GM19397 (cell line): ENCODE measurements around the gene FBL.
"Not testable (repeated sequence)": the region's sequence is repeated elsewhere in the genome, so short reads cannot be mapped to it uniquely, and the experiment has no call there.

Experiments used
- ATAC-seq: cut with Tn5 transposase; IDR thresholded peaks from one replicate; pipeline ENCODE4 v1.9.1; 2021; ENCODE audit warnings: mild to moderate bottlenecking, moderate library complexity; ENCODE audit not compliant: unreplicated experiment

FBL gene

GRCh38 chr19:39877488-39877887 lies 31.3 kb upstream of the FBL start:
- not testable (repeated sequence) for ATAC-seq

GRCh38 chr19:39876486-39876885 lies 30.3 kb upstream of the FBL start:
- ATAC-seq, result not testable (repeated sequence)

GRCh38 chr19:39875401-39875864 lies 29.3 kb upstream of the FBL start:
- not testable (repeated sequence) for ATAC-seq

GRCh38 chr19:39874404-39874803 lies 28.2 kb upstream of the FBL start:
- no peak for ATAC-seq

GRCh38 chr19:39873385-39873784 lies 27.2 kb upstream of the FBL start:
- no peak for ATAC-seq

- no peak for ATAC-seq
These were observed 26.0 kb upstream of the FBL start for GRCh38 chr19:39871886-39872866.

- no peak for ATAC-seq
These were observed 25.2 kb upstream of the FBL start for GRCh38 chr19:39871362-39871761.

- ATAC-seq, result no peak
These were observed 24.2 kb upstream of the FBL start for GRCh38 chr19:39870171-39870971.

- ATAC-seq, result no peak
These were observed 21.8 kb upstream of the FBL start for GRCh38 chr19:39867952-39868351.

- ATAC-seq, result no peak
These were observed 21.0 kb upstream of the FBL start for GRCh38 chr19:39867133-39867532.

GRCh38 chr19:39865953-39866352 lies 19.8 kb upstream of the FBL start:
- ATAC-seq, result no peak

GRCh38 chr19:39865186-39865585 lies 19.0 kb upstream of the FBL start:
- no peak for ATAC-seq

- ATAC-seq, result no peak
These were observed 17.9 kb upstream of the FBL start for GRCh38 chr19:39864118-39864517.

- no peak for ATAC-seq
These were observed 12.4 kb upstream of the FBL start for GRCh38 chr19:39858541-39858940.

GRCh38 chr19:39852882-39853281 lies 6.7 kb upstream of the FBL start:
- no peak for ATAC-seq

- no peak for ATAC-seq
These were observed 4.7 kb upstream of the FBL start for GRCh38 chr19:39850892-39851291.

GRCh38 chr19:39848392-39848791 lies 2.2 kb upstream of the FBL start:
- ATAC-seq, result no peak

GRCh38 chr19:39847525-39847924 lies 1.3 kb upstream of the FBL start:
- no peak for ATAC-seq

GRCh38 chr19:39846678-39847486 lies 703 bp upstream of the FBL start:
- ATAC-seq, result no peak

GRCh38 chr19:39845584-39845932 lies 621 bp downstream of the FBL start:
- ATAC-seq, result no peak

GRCh38 chr19:39845172-39845571 lies 1.0 kb downstream of the FBL start:
- no peak for ATAC-seq
